H1 (cell line): ENCODE results near the gene TOMM22.

Source experiments
- KDM1A ChIP-seq: fragments of 200-600, 300-600 bp; sonication (generic); IDR thresholded peaks from 2 replicates; pipeline ENCODE4 v1.7.1; 2016; ENCODE audit warnings: mild to moderate bottlenecking, low read length, borderline replicate concordance
- TAF7 ChIP-seq: optimal IDR thresholded peaks from 2 replicates; pipeline ENCODE3; 2011; ENCODE audit warnings: low read depth, mild to moderate bottlenecking, inconsistent platforms, low read length, moderate library complexity, borderline replicate concordance
- TF ChIP-seq, protein P1 (sequence below), 3 experiments: IDR thresholded peaks; 1 replicate in 2 of 3; 2 replicates in 1 of 3; pipeline versions ENCODE4 v1.5.1 to v1.6.1; 2011; ENCODE audit warnings: low read length in 3 of 3, mild to moderate bottlenecking in 3 of 3, inconsistent platforms in 2 of 3, low read depth in 1 of 3, moderate library complexity in 1 of 3; ENCODE audit not compliant: insufficient read depth in 1 of 3; ENCODE audit errors: control extremely low read depth in 1 of 3

DNA sequence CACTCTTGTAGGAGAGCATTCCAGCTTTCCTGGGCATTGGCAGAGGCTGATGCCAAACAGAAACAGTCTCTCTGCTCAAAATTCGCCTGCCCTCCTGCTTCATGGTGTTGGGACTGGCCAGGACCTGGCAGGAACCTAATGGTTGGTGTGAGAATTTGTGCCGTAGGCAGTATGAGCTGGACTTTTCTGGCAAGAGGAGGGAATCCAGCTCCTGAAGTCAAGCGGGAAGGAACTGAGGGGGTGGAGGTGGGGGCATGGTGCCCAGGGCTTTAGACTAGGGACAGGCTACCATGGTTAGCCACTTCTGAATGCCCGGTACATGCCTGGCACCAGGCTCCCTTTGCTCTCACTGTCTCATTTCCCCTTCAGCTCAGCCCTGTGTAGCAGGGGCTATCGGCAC is 6.9 kb upstream of the TOMM22 start:
- no peak for TF ChIP-seq KDM1A
- TF ChIP-seq, protein P1, sequence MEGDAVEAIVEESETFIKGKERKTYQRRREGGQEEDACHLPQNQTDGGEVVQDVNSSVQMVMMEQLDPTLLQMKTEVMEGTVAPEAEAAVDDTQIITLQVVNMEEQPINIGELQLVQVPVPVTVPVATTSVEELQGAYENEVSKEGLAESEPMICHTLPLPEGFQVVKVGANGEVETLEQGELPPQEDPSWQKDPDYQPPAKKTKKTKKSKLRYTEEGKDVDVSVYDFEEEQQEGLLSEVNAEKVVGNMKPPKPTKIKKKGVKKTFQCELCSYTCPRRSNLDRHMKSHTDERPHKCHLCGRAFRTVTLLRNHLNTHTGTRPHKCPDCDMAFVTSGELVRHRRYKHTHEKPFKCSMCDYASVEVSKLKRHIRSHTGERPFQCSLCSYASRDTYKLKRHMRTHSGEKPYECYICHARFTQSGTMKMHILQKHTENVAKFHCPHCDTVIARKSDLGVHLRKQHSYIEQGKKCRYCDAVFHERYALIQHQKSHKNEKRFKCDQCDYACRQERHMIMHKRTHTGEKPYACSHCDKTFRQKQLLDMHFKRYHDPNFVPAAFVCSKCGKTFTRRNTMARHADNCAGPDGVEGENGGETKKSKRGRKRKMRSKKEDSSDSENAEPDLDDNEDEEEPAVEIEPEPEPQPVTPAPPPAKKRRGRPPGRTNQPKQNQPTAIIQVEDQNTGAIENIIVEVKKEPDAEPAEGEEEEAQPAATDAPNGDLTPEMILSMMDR (IDR thresholded peaks at IDR 0.05; ENCODE audit: control extremely low read depth in 1 of 3, insufficient read depth in 1 of 3, low read depth in 1 of 3, low read length in 3 of 3) = no peak
- TF ChIP-seq TAF7 = no peak
